NCI-H526 treated with DMSO at 0.1 percent for 48 hours (cell line): ENCODE results near the gene VDAC1.
"Not testable (repeated sequence)": the region's sequence is repeated elsewhere in the genome, so short reads cannot be mapped to it uniquely, and the experiment has no call there.

Experiments used
- DNase-seq: peaks from one replicate; lab custom pipeline; 2025; lab: John Stamatoyannopoulos, UW

The VDAC1 gene

GRCh38 chr5:133967698-133968203, 37.0 kb downstream of the VDAC1 start:
- no peak for DNase-seq

- no peak for DNase-seq
These were observed 37.7 kb downstream of the VDAC1 start for GRCh38 chr5:133967124-133967523.

- no peak for DNase-seq
These were observed 38.7 kb downstream of the VDAC1 start for GRCh38 chr5:133966090-133966489.

- no peak for DNase-seq
These were observed 41.2 kb downstream of the VDAC1 start for GRCh38 chr5:133963493-133964128.

GRCh38 chr5:133962801-133963476, 41.8 kb downstream of the VDAC1 start:
- no peak for DNase-seq

GRCh38 chr5:133962131-133962530, 42.6 kb downstream of the VDAC1 start:
- no peak for DNase-seq

- DNase-seq, result no peak
These were observed 45.1 kb downstream of the VDAC1 start for GRCh38 chr5:133959643-133960042.

- no peak for DNase-seq
These were observed 47.2 kb downstream of the VDAC1 start for GRCh38 chr5:133957591-133957990.

- no peak for DNase-seq
These were observed 47.7 kb downstream of the VDAC1 start for GRCh38 chr5:133957080-133957479.

GRCh38 chr5:133956196-133956595, 48.6 kb downstream of the VDAC1 start:
- not testable (repeated sequence) for DNase-seq

- DNase-seq, result no peak
These were observed 51.1 kb downstream of the VDAC1 start for GRCh38 chr5:133953568-133954145.

- DNase-seq, result no peak
These were observed 51.8 kb downstream of the VDAC1 start for GRCh38 chr5:133952729-133953567.

GRCh38 chr5:133950821-133951612, 53.8 kb downstream of the VDAC1 start:
- DNase-seq, result no peak

- no peak for DNase-seq
These were observed 56.1 kb downstream of the VDAC1 start for GRCh38 chr5:133948721-133949120.

GRCh38 chr5:133947431-133947841, 57.3 kb downstream of the VDAC1 start:
- DNase-seq, result no peak

- DNase-seq, result no peak
These were observed 59.2 kb downstream of the VDAC1 start for GRCh38 chr5:133945568-133945967.

- no peak for DNase-seq
These were observed 60.3 kb downstream of the VDAC1 start for GRCh38 chr5:133944263-133945185.

GRCh38 chr5:133943475-133943817, 61.3 kb downstream of the VDAC1 start:
- DNase-seq, result no peak

GRCh38 chr5:133942614-133943474, 61.9 kb downstream of the VDAC1 start:
- DNase-seq, result no peak
